GM18505 (cell line): ENCODE measurements around the gene ATF5.
A peak's percentile ranks its signal among the peaks of the same experiment; 100 is the strongest.

Experiments
- ATAC-seq: cut with Tn5 transposase; IDR thresholded peaks from one replicate; pipeline ENCODE4 v1.9.1; 2021; ENCODE audit not compliant: unreplicated experiment
- POLR2A ChIP-seq: IDR thresholded peaks from 4 replicates; pipeline ENCODE4 v1.6.1; 2011; ENCODE audit warnings: borderline replicate concordance; ENCODE audit not compliant: insufficient read depth, insufficient read length; ENCODE audit errors: extremely low read depth

ATF5 gene

DNA sequence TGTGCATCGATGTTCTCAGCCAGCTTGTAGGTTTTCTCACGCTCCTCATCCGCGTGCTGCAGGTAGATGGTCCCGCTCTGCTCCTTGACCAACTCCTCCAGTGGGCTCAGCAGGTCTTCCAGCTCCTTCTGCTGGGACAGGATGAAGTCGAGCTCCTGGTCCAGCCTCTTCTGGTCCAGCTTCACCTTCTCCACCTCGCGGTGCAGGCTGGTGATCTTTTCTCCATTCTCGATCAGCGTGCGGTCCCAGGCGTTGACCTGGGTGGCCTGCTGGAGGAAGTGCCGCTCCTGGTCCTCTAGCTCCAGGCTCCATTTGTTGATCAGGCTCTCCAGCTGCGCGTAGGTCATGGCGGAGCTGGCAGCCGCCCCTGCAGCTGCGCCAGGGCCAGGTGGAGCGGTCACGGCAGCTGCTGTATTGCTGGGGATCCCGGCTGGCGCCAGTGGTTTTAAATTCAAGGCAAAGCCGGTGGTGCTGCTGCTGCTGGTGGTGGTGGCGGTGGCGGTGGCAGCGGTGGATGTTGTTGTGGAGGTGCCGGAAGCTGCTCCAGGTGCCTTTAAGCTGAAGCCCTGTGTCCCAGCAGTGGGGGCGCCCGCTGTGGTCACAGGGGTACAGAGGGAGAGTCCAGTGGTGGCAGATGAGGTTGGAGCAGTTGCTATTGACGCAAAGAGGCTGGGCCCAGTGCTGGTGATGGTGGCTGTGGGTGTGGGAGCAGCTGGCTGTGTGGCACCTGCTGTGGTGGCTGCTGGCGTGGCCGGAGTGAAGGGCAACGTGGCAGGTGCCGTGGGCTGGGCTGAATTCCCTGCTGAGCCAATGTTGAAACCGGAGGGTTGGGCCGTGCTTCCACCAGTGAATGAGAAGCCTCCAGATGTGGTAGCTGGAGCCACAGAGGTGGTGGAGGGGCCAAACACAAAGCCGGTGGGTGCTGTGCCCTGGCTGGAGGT, 20.3 kb upstream of the ATF5 start:
- no peak for ATAC-seq
- no peak for TF ChIP-seq POLR2A

DNA sequence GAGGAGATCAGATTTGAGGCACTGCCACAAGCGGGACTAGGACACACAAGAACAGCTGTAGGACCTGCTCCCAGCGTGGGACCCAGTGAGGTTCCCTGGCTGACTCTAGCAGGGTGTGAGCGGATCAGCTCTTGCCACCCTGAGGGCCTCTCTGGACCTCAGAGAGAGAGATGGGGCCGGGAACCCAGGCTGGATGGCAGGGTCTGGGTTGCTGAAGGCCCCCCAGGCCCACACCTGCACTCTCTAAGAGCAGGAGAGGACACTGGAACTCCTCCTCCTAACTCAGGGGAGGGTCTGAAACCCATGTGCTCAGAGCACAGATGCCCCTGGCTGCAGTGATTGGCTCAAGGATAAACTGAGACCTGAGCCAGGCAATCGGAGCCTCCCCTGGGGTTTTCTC, 18.8 kb upstream of the ATF5 start:
- TF ChIP-seq POLR2A = no peak
- no peak for ATAC-seq

DNA sequence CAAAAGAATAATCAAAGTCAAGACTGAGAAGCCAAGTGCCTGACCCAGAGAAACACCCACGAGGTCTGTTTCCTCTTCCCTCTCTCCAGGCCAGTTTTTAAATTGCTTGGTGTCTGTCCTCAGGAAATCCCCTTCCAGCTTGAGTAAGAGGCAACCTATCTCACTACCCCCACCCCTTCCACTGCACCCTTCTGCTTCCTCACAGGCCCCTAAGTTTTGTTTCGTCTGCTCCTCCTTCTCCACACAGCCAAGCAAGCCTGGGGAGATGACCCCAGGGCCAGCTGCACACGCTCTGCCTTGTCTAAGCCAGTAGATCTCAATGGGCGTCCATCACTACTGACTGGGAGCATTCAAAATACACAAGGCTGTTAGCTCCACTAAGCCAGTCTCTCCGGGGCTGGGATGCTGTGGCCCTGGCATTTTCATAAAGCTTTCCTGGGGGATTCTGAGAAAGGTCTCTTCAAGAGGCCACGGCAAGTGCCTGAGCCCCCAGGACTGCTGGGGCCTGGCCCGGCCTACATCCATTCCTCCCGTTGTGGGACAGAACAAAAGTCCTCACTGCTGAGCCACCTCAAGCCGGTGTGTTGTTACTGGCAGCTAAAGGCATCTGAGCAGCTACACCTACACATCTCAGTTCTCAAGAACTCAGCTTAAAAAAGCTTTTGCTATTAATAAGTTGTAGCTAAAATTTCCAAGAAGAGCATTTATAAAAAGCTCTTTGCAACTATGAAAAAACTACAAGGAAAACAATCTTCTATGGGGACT, 17.4 kb upstream of the ATF5 start:
- peak; percentile 68 for TF ChIP-seq POLR2A

DNA sequence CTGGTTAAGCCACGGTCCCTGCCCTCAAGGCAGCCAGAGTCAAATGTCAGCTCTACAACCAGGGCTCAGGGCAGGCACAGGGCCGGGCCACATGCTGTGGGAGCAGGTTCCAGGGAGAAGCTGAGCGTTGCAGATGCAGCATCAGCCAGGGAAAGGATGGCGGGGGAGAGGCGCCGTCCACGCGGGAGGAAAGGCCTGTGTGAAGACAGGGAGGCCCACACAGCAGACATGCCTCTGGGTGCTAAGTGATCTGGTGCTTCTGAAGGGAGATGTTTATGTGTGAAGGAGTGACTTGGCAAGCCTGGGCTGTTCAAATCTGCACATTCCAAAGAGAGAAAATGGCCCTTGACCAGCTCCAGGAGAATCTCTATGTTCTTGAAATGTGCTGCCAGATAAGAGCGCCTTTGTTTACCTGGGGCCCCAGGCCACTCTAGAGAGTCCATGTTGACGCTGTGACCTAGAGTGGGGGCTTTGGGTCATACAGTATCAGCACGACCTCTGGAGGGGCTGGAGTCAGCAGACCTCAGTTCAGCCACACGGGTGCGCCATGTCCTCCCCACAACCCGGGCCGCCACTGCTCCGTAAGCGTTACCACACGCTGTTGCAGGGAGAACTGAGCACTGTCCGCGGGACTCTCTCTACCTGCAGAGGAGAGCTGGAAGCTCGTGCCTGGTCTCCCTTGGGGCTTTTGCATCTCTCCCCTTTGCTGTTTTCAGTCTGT, 15.9 kb upstream of the ATF5 start:
- TF ChIP-seq POLR2A = no peak
- ATAC-seq = no peak

More for the DNA sequence above, 17.4 kb upstream of the ATF5 start:
- ATAC-seq = no peak

DNA sequence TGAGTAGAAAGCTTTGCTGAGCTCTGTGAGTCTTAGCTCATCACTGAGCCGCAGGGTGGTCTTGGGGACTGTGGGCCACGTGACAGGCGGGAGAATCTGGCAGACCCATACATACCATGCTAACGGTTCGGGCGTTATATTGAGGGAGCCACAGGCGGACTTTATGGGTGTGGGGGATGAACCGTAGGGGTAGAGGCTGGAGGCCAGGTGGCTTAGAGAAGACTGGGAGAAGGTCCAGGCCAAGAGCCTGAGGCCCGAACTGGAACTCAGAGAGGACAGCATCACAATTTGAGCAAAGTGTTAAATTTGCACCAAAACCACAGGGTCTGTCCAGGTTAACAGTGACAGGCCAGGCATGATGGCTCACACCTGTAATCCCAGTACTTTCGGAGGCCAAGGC, 15.3 kb upstream of the ATF5 start:
- ATAC-seq = no peak
- TF ChIP-seq POLR2A = no peak

DNA sequence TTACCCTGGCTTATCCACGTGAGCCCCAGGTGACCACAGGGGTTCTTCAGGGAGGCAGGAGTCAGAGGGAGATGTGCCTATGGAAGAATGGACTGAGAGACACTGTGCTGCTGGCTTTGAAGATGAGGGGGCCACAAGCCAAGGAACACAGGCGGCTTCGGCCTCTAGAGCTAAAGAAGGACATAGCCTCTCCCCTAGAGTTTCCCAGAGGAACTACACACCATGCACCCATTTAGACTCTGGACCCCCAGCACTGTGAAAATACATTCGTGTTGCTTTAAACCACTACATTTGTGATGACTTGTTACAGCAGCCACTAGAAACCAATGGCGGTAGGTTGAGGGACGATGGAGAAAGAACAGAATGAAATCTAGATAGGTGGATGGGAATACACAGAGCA, 13.7 kb upstream of the ATF5 start:
- ATAC-seq = no peak

DNA sequence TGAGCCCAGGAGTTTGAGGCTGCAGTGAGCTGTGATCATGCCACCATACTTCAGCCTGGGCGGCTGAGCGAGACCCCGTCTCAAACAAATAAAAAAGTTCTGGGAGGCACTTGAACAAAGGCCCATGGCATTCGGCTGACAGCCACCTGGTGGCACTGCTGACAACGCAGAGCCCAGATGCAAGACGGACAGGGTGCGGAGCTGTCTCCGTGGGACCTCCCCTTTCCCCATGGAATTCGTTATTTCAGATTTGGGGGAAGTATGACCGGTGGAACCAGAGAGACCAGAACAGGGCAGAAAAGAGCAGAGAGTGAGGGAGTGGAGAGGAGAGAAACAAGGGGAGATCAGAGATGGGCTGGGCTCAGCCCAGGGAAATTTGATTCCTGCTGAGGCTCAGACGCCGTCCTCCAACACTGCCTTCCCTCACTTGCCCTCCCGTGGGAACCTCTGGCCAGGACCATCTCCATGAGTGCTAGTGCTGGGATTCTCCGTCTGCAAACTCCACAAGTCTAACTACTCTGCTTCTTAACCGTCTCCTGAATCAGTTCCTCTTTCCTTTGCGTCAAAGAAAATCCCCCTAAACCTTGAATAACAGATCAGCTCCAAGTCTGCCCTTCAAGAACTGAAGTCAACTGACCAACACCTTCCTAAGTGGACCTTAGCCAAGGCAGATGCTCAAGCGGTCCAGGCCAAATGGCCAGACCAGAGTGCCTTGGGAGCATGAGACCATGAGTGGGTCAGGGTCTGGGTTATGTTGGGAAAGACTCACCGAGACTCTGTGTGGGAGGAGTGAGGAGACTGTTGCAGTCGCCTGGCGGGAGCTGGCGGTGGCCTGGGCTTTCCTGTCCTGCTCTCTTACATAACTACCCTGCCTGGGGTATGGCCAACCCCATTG, 11.9 kb upstream of the ATF5 start:
- TF ChIP-seq POLR2A = no peak
- no peak for ATAC-seq

More for the DNA sequence above, 13.7 kb upstream of the ATF5 start:
- TF ChIP-seq POLR2A = no peak

DNA sequence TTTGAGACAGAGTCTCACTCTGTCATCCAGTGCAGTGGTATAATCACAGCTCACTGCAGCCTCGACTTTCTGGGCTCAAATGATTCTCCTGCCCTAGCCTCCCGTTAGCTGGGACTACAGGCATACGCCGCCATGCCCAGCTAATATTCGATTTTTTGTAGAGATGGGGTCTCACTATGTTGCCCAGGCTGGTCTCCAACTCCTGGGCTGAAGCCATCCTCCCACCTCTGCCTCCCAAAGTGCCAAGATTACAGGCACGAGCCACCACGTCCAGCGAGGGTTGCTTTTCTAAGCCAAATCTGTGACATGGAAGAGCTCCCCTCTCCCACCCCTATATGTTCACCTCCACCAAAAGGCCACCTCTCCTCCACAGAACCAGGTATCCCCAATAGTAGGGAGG, 10.9 kb upstream of the ATF5 start:
- ATAC-seq = no peak
- TF ChIP-seq POLR2A = no peak

DNA sequence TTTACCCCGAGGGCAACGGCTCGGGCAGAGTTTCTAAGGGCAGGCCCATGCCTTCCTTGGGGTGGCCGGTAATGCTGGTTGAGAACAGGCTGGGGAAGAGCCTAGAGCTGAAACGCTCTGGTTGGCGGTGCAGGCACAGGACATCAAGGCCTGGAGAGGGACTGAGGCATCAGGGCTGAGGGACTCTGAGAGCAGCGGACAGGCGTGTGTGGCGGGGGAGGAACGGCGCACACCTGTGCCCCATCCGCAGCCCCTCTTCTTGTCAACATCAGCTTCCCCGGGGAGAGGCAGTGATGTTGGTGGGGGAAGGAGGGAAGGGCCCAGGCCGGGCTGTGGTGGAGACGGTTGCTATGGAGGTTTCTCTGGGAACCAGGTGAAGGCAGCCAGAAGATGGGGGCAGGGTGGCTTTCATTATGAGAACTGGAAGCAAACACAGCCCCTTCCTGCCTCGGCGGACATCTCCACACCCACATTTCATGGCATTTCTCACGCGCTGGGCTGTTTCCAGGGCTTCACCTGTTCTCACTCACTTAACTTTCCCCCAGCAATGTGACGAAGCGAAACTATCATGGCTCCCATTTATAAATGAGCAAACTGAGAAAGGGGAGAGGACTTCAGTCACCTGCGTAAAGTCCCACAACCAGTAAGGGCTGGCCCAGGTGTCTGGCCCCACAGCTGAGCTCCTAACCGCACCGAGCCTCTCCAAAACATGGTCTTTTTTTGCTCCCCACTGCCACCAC, 8.2 kb upstream of the ATF5 start:
- peak; percentile 25 for TF ChIP-seq POLR2A

DNA sequence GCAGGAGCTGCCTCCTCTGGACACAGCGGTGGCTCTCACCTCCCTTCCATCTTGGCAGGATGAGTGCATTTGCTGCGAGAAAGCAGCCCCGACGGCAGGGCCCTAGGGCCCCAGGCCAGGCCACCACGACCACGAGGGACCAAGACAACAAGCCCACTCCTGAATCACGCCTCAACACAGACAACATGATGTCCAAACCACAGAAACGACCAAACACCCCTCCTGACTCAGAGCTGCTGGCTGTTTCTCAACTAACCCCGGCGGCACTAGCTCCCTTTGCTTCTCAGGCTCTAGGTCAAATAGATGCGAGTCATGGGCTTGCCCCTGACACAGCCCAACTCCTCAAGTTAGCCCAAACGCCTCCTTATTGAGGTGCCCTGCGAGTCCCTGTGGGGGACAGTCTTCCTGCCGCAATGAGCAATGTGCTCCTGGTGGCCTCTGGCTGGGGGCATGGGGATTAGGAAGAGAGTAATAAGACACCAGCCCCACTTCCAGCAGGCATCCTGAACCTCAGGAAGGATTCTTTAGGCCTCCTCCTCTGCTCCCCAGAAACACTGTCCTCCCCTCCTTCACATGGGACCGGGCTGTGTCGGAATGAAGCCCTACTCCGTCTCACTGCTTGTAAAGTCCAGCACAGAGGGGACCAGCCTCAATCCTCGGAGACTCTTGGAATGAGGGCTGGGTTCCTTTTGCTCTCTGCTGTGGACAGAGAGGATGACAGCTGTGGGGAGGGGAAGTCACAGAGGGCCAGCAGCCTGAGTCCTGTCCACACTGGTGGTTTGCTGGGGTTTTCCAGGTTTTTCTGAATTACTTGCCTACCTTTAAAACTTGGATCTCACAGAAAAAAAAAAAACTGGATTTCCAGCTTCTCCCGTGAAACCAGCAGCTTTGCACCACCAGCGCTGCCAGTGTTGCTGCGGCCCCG, 6.9 kb upstream of the ATF5 start:
- ATAC-seq = no peak
- TF ChIP-seq POLR2A = no peak

More for the DNA sequence above, 8.2 kb upstream of the ATF5 start:
- ATAC-seq = no peak
